HFF-Myc (cell line): ENCODE data around the gene SUGP1.

ENCODE experiments used
- DNase-seq: peaks from one replicate; pipeline ENCODE4 v3.0.0-alpha.2; 2011; ENCODE audit warnings: low read depth; ENCODE audit errors: extremely low read depth
- H3K4me3 ChIP-seq: replicated peaks from 2 replicates; pipeline ENCODE4 v1.5.1; 2011; ENCODE audit warnings: low read depth, mild to moderate bottlenecking, control low read depth, low read length
- CTCF ChIP-seq: IDR thresholded peaks from 2 replicates; pipeline ENCODE4 v1.5.1; 2012; ENCODE audit warnings: mild to moderate bottlenecking, low read depth, low read length, control low read depth; ENCODE audit errors: missing control alignments

The SUGP1 gene

GRCh38 chr19:19268453-19269385, 51.6 kb downstream of the SUGP1 start:
- no peak for DNase-seq
- no peak for TF ChIP-seq CTCF
- H3K4me3 ChIP-seq: no peak overlapping the region

GRCh38 chr19:19267305-19267704, 53.0 kb downstream of the SUGP1 start:
- DNase-seq: no peak
- no peak for TF ChIP-seq CTCF
- H3K4me3 ChIP-seq: no peak overlapping the region

- DNase-seq: no peak
- H3K4me3 ChIP-seq: no peak overlapping the region
- no peak for TF ChIP-seq CTCF
Measured at GRCh38 chr19:19263886-19264487, 56.3 kb downstream of the SUGP1 start.

GRCh38 chr19:19262190-19263057, 57.9 kb downstream of the SUGP1 start:
- DNase-seq: no peak
- no peak overlapping the region for H3K4me3 ChIP-seq
- TF ChIP-seq CTCF: no peak

- DNase-seq: no peak
- H3K4me3 ChIP-seq: 0 out of 2 replicates have a peak overlapping the region, but pooled peaks have one; percentile 9
- TF ChIP-seq CTCF: no peak
Measured at GRCh38 chr19:19261350-19262189, 58.7 kb downstream of the SUGP1 start.
